K562 (cell line): ENCODE data around the gene C16orf92.

ENCODE experiments used
- CTCF ChIP-seq, 3 experiments: IDR thresholded peaks in 2 of 3; conservative IDR thresholded peaks in 1 of 3; 2 replicates each; pipeline ENCODE4 v1.5.1; 2011 to 2012; ENCODE audit warnings: low read length in 3 of 3, mild to moderate bottlenecking in 3 of 3, control low read depth in 2 of 3, improper control_type of control experiment in 1 of 3, inconsistent platforms in 1 of 3, low read depth in 1 of 3, mixed read lengths in 1 of 3, moderate library complexity in 1 of 3; ENCODE audit not compliant: insufficient read depth in 2 of 3
- MAX ChIP-seq: sonication (generic); formaldehyde crosslinking; IDR thresholded peaks from 2 replicates; pipeline ENCODE4 v1.9.0; 2022; ENCODE audit warnings: mild to moderate bottlenecking, missing genetic modification reagents
- NFIC ChIP-seq: fragments of 450-650 bp; IDR thresholded peaks from 2 replicates; pipeline ENCODE4 v1.6.1; 2017; ENCODE audit warnings: mild to moderate bottlenecking, inconsistent platforms
- PHF8 ChIP-seq: fragments of 200-600 bp; sonication (generic); IDR thresholded peaks from 2 replicates; pipeline ENCODE4 v1.6.1; 2012; ENCODE audit warnings: mixed run types, mild to moderate bottlenecking, inconsistent platforms, low read length, moderate library complexity, borderline replicate concordance
- POLR2A ChIP-seq: fragments of 450-650 bp; conservative IDR thresholded peaks from 2 replicates; pipeline ENCODE4 v1.6.1; 2016
- SREBF2 ChIP-seq: sonication (generic); formaldehyde crosslinking; IDR thresholded peaks from 2 replicates; pipeline ENCODE4 v1.4.0; 2020; ENCODE audit warnings: mild to moderate bottlenecking, missing genetic modification reagents
- SRSF9 ChIP-seq: fragments of 200-400 bp; formaldehyde crosslinking; IDR thresholded peaks from 2 replicates; pipeline ENCODE4 v1.6.1; 2017; ENCODE audit warnings: low read depth, low read length, borderline replicate concordance

- TF ChIP-seq POLR2A (no peak), NFIC (no peak; the same call in 1 of the 2 replicates), PHF8 (peak; percentile 55; the same call in 1 of the 2 replicates), MAX (CRISPR knock-in tag) (peak; percentile 90), CTCF (IDR thresholded peaks at IDR 0.05 in 2 of 3, conservative IDR thresholded peaks at IDR 0.05 in 1 of 3; ENCODE audit: insufficient read depth in 2 of 3, low read depth in 1 of 3, low read length in 3 of 3) (0 out of 6 replicates have a peak, but pooled peaks of 1 of the 3 experiments have one; percentile 0), SRSF9 (no peak), SREBF2 (CRISPR knock-in tag) (no peak)
Measured at GRCh38 chr16:29995324-29995910, 27.6 kb upstream of the C16orf92 start, which contains the start of gene HIRIP3.
